HG02840 (cell line): ENCODE results near the gene VSTM5.

Experiments used
- ATAC-seq: cut with Tn5 transposase; IDR thresholded peaks from one replicate; pipeline ENCODE4 v1.9.1; 2021; ENCODE audit warnings: mild to moderate bottlenecking, moderate library complexity, moderate number of reproducible peaks; ENCODE audit not compliant: unreplicated experiment, low FRiP score

The VSTM5 gene

GRCh38 chr11:93843906-93844305 is 6.5 kb downstream of the VSTM5 start:
- no peak for ATAC-seq

DNA sequence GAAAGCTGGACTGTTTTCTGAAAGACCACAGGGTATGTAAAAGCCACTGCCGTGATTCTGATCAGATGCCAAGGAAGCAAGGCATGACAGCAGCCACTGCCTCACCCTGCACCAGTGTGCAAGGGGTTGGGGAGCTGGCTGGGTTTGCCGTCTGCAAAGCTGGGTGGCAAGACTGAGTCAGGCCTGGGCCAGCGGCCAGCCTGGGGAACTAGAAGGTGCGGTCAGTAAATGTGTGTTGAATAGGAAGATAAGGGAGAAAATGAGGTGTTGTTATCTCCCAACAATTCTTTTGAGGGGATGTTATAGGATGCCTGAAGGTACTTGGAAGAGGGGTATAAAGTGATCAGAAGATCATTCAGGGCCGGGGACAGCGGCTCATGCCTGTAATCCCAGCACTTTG is 8.0 kb downstream of the VSTM5 start:
- ATAC-seq, result no peak

DNA sequence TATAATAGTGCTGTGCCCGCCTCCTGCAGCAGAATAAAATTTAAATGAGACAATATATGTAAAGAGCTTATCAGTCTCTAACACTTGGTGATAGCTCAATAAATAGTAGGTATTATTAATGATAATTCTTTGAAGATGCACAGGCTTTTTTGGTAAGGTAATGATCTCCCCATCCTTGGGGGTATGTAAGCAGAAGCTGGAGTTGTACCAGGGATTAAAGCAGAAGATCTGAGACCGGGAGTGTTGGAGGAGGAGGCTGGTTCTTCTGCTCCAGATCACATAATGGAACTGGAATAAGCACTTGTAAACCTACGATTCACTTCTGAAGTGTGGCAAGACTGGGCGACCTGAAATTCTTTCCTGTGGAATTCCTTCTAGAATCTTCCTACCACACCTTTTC is 8.4 kb downstream of the VSTM5 start:
- no peak for ATAC-seq

GRCh38 chr11:93841446-93841845 is 9.0 kb downstream of the VSTM5 start:
- ATAC-seq, result no peak

- ATAC-seq, result no peak
Measured at GRCh38 chr11:93840981-93841380, 9.4 kb downstream of the VSTM5 start.

DNA sequence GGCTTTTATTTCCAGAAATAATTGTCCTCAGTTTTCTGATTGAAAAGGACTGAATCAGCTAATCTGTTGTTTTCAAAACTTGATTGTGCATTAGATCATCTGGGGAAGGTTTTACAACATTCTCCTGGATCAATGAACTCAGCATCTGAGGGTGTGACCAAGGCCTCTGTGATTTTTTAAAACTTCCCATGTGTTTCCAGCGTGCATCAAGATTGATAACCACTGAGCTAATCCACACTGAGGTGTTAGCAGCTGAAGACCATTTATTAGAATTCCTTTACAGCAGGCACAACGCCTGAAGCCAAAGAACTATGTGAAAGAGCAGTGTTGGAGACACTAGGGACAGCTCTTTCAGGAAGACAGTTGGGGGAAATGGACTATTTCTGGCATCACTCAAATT is 10.2 kb downstream of the VSTM5 start:
- no peak for ATAC-seq

GRCh38 chr11:93838967-93839366 is 11.5 kb downstream of the VSTM5 start:
- no peak for ATAC-seq

GRCh38 chr11:93832780-93833179 is 17.6 kb downstream of the VSTM5 start:
- ATAC-seq, result no peak

DNA sequence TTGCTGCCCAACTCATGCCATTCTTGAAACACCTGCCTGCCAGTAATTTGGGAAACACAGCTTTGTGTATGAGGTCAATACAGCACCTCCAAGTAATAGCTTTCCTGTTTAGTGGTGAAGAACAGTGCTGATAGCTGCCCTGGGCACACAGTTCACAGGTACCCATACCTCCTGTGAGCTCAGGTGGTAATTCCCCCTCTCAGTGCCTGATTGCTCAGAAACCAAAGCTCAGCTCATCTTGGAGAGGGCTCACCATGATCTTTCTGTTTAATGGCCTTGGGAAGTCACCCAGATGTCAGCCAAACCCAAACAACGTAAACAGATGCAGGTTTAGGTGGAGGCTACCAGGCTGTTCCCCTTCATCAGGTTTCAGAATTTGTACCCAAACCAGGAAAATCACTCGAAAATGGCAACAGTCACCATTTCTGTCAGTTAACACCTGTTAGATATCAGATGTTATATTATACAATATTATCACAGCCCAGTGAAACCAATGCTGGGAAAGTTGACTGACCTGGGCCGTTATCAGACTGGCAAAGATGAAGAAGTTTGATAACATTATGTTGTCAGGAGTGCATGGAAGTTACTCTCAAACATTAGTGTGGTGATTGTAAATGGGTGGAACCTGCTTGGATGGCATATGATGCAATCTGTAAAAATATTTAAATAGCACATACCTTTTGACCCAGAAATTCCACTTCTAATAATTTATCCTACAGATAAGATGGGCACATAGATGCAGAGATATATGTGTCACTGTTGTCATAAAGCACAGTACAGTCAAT is 18.9 kb downstream of the VSTM5 start:
- no peak for ATAC-seq

GRCh38 chr11:93829598-93829997 is 20.8 kb downstream of the VSTM5 start:
- no peak for ATAC-seq

DNA sequence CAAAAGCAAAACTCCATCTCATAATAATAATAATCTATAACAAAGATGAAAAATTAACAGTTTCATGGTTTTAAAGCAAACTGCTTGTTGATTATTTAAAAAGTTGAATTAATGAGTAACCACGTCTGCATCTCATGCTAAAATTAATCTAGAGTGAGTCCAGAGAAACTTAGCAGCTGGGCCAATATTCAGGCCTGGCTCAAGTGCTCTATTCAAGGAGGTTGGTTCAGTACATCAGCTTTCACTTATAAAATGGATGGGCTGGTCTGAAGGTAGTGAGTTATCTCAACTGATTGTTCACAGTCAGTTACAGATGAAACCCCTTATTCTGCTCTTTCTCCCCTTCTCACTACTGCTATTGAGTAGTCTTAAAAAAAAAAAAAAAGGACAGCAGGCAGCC is 23.1 kb downstream of the VSTM5 start:
- ATAC-seq, result no peak

- no peak for ATAC-seq
Measured at GRCh38 chr11:93823210-93823609, 27.2 kb downstream of the VSTM5 start.

DNA sequence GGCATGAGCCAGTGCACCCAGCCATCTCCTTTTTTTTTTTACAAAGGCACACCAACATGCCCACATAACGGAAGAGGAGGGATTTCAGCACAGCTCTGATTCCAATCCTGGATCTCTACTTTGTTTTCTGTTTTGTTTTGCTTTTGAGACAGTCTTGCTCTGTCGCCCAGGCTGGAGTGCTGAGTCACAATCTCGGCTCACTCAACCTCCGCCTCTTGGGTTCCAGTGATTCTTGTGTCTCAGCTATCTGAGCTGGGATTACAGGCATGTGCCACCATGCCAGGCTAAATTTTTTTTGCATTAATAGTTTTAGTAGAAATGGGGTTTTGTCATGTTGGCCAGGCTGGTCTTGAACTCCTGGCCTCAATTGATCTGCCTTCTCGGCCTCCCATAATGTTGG is 28.1 kb downstream of the VSTM5 start:
- no peak for ATAC-seq

- no peak for ATAC-seq
Measured at GRCh38 chr11:93821617-93822016, 28.8 kb downstream of the VSTM5 start.

GRCh38 chr11:93820847-93821246 is 29.6 kb downstream of the VSTM5 start:
- no peak for ATAC-seq

DNA sequence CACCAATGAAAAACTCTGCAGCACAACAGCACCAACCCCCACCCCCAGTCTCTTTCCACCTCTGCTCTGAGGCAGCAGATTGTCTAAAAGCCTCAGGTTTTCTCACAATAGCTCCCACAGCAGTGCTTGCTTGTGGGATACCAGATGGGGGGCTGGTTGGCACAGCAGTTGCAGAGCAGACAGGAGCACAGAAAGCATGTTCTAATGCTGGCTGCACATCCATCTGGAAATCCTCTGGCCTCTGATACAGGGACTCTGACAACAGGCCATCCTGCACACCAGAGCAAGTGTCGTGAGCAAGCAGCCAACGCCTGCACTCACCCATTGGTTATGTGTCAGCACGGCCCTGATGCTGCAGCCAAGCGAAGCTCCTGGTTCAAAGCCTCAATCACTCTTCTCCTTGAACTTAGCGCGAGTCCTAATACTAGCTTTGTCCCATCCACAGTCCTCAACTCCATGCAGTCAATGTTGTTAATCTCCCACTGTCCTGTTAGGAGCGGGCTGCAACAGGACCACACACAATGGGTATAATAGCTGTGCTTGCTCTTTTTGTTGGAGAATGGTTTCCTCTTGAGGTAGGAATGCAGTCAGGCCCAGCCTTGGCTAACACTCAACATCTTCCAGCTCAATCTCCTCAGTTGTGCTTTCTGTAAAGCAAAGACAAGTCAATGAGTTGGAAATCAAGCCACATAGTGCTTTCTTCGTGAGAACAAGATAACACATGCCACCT is 30.3 kb downstream of the VSTM5 start:
- ATAC-seq, result no peak

DNA sequence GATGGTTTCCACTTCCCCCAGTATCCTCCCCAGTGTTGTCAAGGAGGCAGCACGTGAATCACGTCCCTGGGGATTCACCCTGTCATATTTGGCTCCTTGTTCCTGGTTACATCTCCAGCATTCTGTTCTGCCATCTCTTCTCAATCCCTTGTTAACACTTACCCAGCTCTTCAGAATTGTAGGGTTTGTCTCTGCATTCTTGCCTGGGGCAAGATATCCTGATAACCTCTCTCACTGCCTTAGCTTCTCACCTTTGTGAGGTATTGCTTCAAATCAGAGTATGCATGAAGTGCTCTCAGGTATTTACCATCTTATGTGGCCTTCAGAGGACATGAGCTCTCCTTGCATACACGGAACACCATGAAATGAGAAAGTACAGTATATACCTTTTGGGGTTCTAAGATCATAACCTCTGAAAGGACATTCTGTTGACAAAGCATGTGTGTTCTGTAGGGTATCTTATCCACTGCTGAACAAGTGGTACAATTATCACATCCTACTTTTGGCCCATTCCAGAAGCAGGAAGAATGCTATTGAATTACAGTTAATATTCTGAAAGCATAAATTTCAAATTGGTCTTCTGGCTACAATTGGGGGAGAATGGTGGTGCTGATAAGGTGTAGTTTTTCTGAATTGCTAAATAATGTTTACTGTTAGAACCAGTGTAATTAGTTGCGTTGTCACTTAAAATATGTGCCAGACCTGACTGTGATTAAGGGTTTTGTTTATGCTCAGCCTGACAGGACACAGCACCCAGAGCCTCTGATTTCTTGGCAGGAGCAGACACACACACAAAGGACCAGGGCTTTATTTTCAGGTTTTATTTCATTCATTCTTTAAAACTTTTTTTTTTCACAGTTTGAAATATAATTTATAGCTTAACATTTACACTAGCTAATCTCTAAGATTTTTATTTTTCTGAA is 32.7 kb downstream of the VSTM5 start:
- ATAC-seq, result no peak

GRCh38 chr11:93814966-93815633 is 35.3 kb downstream of the VSTM5 start:
- no peak for ATAC-seq

GRCh38 chr11:93813974-93814373 is 36.4 kb downstream of the VSTM5 start:
- ATAC-seq, result no peak

GRCh38 chr11:93807980-93808379 is 42.4 kb downstream of the VSTM5 start:
- ATAC-seq, result no peak
